ENCODE measurements around the gene ZNF23.

ZNF23 gene

GRCh38 chr16:71473891-71474290 lies 11.8 kb upstream of the ZNF23 start:
- no peak for DNase-seq (ENCODE audit: low read depth)
- no peak overlapping the region for H3K4me3 ChIP-seq (ENCODE audit: low read depth, low read length)
- no peak for TF ChIP-seq CTCF (IDR thresholded peaks at IDR 0.05; ENCODE audit: insufficient read depth, low read depth, low read length, missing control alignments)

- no peak for DNase-seq (ENCODE audit: low read depth)
- no peak for TF ChIP-seq CTCF (IDR thresholded peaks at IDR 0.05; ENCODE audit: insufficient read depth, low read depth, low read length, missing control alignments)
- H3K4me3 ChIP-seq (ENCODE audit: low read depth, low read length), result no peak overlapping the region
Observed at GRCh38 chr16:71472931-71473330, 10.9 kb upstream of the ZNF23 start.

- no peak for TF ChIP-seq CTCF (IDR thresholded peaks at IDR 0.05; ENCODE audit: insufficient read depth, low read depth, low read length, missing control alignments)
- H3K4me3 ChIP-seq (ENCODE audit: low read depth, low read length), result no peak overlapping the region
- DNase-seq (ENCODE audit: low read depth), result no peak
Observed at GRCh38 chr16:71472051-71472450, 10.0 kb upstream of the ZNF23 start.

GRCh38 chr16:71467810-71468209 lies 5.8 kb upstream of the ZNF23 start:
- H3K4me3 ChIP-seq (ENCODE audit: low read depth, low read length), result no peak overlapping the region
- peak; percentile 38 for DNase-seq (ENCODE audit: low read depth)
- no peak for TF ChIP-seq CTCF (IDR thresholded peaks at IDR 0.05; ENCODE audit: insufficient read depth, low read depth, low read length, missing control alignments)

- no peak overlapping the region for H3K4me3 ChIP-seq (ENCODE audit: low read depth, low read length)
- no peak for DNase-seq (ENCODE audit: low read depth)
- TF ChIP-seq CTCF (IDR thresholded peaks at IDR 0.05; ENCODE audit: insufficient read depth, low read depth, low read length, missing control alignments), result no peak
Observed at GRCh38 chr16:71464231-71464630, 2.2 kb upstream of the ZNF23 start.

- H3K4me3 ChIP-seq (ENCODE audit: low read depth, low read length), result peak overlapping the region; percentile 97
- no peak for DNase-seq (ENCODE audit: low read depth)
- no peak for TF ChIP-seq CTCF (IDR thresholded peaks at IDR 0.05; ENCODE audit: insufficient read depth, low read depth, low read length, missing control alignments)
Observed at GRCh38 chr16:71460941-71461340, 1.1 kb downstream of the ZNF23 start.

GRCh38 chr16:71460236-71460635 lies 1.8 kb downstream of the ZNF23 start:
- DNase-seq (ENCODE audit: low read depth), result no peak
- no peak overlapping the region for H3K4me3 ChIP-seq (ENCODE audit: low read depth, low read length)
- no peak for TF ChIP-seq CTCF (IDR thresholded peaks at IDR 0.05; ENCODE audit: insufficient read depth, low read depth, low read length, missing control alignments)

Data from GM12865 (cell line).